Caco-2 (cell line): ENCODE data around the gene CCDC197. TPM values are rescaled to one million over a fixed set of nuclear protein-coding genes. Genes with fewer than 3 reads are reported as not detected.

ENCODE experiments used
- BruUV-seq: library from RNA; stranded (reverse); fragments of 400-500 nt; replicated peaks from 2 replicates; lab custom pipeline; 2021; lab: Mats Ljungman, UMichigan
- CTCF ChIA-PET: fragments of 300-600 bp; sonication (Branson Sonifier 250); formaldehyde crosslinking; loops from one replicate; lab custom pipeline; 2022; ENCODE audit warnings: antibody characterized with exemption; lab: Charles Lee
- POLR2A ChIA-PET: fragments of 300-600 bp; sonication (Branson Sonifier 250); formaldehyde crosslinking; loops from one replicate; lab custom pipeline; 2022; ENCODE audit warnings: antibody characterized with exemption; lab: Charles Lee
- DNase-seq, 2 experiments: peaks; one replicate each; pipeline versions ENCODE4 v3.0.0 to v3.0.0-alpha.2; 2020 to 2022
- H3K27me3 ChIP-seq: replicated peaks from 2 replicates; pipeline ENCODE4 v1.6.0; 2011; ENCODE audit warnings: low read length; ENCODE audit not compliant: control insufficient read depth, insufficient read depth
- H3K36me3 ChIP-seq: 2 replicates; pipeline ENCODE4 v1.5.1; 2011; ENCODE audit warnings: low read length; ENCODE audit not compliant: control insufficient read depth, insufficient read depth
- H3K4me1 ChIP-seq: fragments of 250-450 bp; sonication (Bioruptor Pico); 2 replicates; pipeline ENCODE4 v1.5.1; 2020; ENCODE audit warnings: mild to moderate bottlenecking
- H3K4me3 ChIP-seq: 2 replicates; pipeline ENCODE4 v1.5.1; 2011; ENCODE audit warnings: low read depth, mild to moderate bottlenecking, control low read depth, low read length
- H3K9me3 ChIP-seq: fragments of 250-450 bp; sonication (Bioruptor Pico); 2 replicates; pipeline ENCODE4 v1.5.1; 2020; ENCODE audit warnings: mild to moderate bottlenecking, moderate library complexity
- H3K27ac Mint-ChIP-seq: one replicate; pipeline ENCODE4 v1.8.0; 2022; ENCODE audit warnings: mixed read lengths; ENCODE audit not compliant: unreplicated experiment
- H3K27me3 Mint-ChIP-seq: one replicate; pipeline ENCODE4 v1.8.0; 2022; ENCODE audit warnings: mixed read lengths; ENCODE audit not compliant: insufficient read depth, unreplicated experiment
- H3K36me3 Mint-ChIP-seq: one replicate; pipeline ENCODE4 v1.8.0; 2022; ENCODE audit warnings: mild to moderate bottlenecking, mixed read lengths; ENCODE audit not compliant: insufficient read depth, unreplicated experiment
- H3K4me1 Mint-ChIP-seq: one replicate; pipeline ENCODE4 v1.8.0; 2022; ENCODE audit warnings: low read depth, mixed read lengths; ENCODE audit not compliant: unreplicated experiment
- H3K4me3 Mint-ChIP-seq: one replicate; pipeline ENCODE4 v1.8.0; 2022; ENCODE audit warnings: mild to moderate bottlenecking, moderate library complexity, mixed read lengths; ENCODE audit not compliant: unreplicated experiment
- H3K9me3 Mint-ChIP-seq: one replicate; pipeline ENCODE4 v1.8.0; 2022; ENCODE audit warnings: mixed read lengths; ENCODE audit not compliant: unreplicated experiment
- intact Hi-C: fragments of 100-400 bp; cut with micrococcal nuclease; formaldehyde crosslinking; loops from one replicate; pipeline ENCODE4 v1.10.0; 2022; ENCODE audit not compliant: unreplicated experiment
- total RNA-seq: library from RNA; stranded (reverse); gene quantifications from 2 replicates; pipeline ENCODE4 v1.2.3, GENCODE V29; 2022
- TF ChIP-seq, protein P1 (sequence below), 2 experiments: fragments of 200-600 bp in 1 of 2; IDR thresholded peaks; 1 replicate in 1 of 2; 2 replicates in 1 of 2; pipeline versions ENCODE4 v1.5.1 to v1.8.0; 2011 to 2022; ENCODE audit warnings: antibody characterized with exemption in 1 of 2, control low read depth in 1 of 2, inconsistent platforms in 1 of 2, low read depth in 1 of 2, low read length in 1 of 2, mild to moderate bottlenecking in 1 of 2, moderate library complexity in 1 of 2; ENCODE audit not compliant: insufficient read depth in 1 of 2, severe bottlenecking in 1 of 2, unreplicated experiment in 1 of 2

The CCDC197 gene
- total RNA-seq, 1 experiment from 2014 or later, result not detected

DNA sequence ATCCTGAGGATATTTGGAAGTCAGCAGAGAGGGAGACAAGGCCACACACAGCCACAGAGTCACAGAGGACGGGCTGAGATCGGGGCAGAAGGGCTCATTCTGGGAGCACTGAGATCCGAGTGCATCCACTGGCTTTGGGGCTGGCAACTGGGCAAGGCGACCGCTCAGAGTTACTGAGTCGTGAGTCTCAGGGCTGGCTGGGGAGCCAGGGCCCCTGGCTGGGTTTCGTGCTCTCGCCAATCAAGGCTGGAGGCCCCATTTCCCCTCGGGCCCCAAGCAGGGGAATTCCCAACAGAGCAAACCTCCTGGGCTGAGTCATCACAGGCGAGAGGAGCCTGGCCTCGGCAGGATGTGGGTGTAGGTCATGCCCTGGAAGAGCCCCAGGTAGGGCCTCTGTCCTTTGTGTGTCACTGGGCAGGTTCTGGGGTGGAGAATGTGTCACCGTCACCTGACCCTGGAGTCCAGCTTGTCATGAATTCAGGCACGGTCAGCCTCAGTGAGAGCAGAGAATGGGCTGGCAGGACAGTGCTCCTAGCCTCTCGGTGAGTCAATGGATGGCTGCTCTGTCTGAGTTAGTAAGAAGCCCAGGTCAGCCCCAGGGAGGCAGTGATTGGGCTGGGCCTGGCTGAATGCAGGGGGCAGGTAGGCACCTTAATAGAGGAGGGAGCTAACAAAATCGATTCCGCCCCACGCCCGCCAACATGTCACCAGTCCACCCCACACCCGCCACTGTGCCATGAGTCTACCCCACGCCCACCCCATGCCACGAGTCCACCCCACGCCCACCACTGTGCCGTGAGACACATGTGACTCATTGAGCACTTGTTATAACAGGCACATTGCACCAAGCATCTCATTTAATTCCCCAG, 37.6 kb upstream of the CCDC197 start:
- no peaks in the 10 kb centered on the region for H3K27me3 ChIP-seq
- H3K4me1 ChIP-seq, result peaks cover 39% of the 10 kb centered on the region
- H3K36me3 ChIP-seq, result no peaks in the 10 kb centered on the region
- no TSS peak for BruUV-seq
- intact Hi-C loops, result loop anchor here (5.0 kb wide), 1 partner anchor 43 kb away; no protein-coding TSS in a partner anchor
- ChIA-PET POLR2A (interaction anchor here (0.6 kb wide), 1 partner anchor 122 kb away, joined by 3 read pairs; the partner anchor contains the start of genes DDX24 and IFI27L1), CTCF (interaction anchor here (1.0 kb wide), 1 partner anchor 24 kb away, joined by 3 read pairs; no protein-coding TSS in a partner anchor)
- Mint-ChIP-seq H3K9me3 (no peaks in the 10 kb centered on the region), H3K27ac (peak overlapping the region; percentile 98), H3K4me1 (peaks cover 14% of the 10 kb centered on the region), H3K36me3 (no peaks in the 10 kb centered on the region), H3K4me3 (peak overlapping the region; percentile 45), H3K27me3 (no peaks in the 10 kb centered on the region)
- no peaks in the 10 kb centered on the region for H3K9me3 ChIP-seq
- no peak overlapping the region for H3K4me3 ChIP-seq
- DNase-seq, result peak; percentile 90 to 96
- TF ChIP-seq, protein P1, sequence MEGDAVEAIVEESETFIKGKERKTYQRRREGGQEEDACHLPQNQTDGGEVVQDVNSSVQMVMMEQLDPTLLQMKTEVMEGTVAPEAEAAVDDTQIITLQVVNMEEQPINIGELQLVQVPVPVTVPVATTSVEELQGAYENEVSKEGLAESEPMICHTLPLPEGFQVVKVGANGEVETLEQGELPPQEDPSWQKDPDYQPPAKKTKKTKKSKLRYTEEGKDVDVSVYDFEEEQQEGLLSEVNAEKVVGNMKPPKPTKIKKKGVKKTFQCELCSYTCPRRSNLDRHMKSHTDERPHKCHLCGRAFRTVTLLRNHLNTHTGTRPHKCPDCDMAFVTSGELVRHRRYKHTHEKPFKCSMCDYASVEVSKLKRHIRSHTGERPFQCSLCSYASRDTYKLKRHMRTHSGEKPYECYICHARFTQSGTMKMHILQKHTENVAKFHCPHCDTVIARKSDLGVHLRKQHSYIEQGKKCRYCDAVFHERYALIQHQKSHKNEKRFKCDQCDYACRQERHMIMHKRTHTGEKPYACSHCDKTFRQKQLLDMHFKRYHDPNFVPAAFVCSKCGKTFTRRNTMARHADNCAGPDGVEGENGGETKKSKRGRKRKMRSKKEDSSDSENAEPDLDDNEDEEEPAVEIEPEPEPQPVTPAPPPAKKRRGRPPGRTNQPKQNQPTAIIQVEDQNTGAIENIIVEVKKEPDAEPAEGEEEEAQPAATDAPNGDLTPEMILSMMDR (IDR thresholded peaks at IDR 0.05; ENCODE audit: insufficient read depth in 1 of 2, low read depth in 1 of 2, low read length in 1 of 2, severe bottlenecking in 1 of 2, unreplicated experiment in 1 of 2), result no peak

DNA sequence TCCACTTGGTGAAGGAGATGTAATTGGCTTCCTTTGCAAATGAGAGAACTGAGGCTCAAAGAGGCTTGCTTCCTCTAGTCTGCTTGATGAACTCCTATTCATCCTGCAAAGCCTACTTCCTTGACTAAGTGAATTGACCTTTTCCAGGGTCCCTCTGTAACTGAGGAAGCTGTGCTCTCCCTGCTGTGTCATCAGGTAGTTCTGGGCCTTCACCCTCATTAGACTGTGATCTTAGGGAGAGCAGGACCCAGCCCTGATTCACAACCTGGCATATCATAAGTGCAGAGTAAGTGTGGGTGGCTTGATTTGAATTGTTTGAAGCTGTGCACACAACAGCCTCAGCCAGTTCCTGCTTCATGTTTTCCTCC, 37.0 kb upstream of the CCDC197 start:
- BruUV-seq, result TSS peak; percentile 89
- Mint-ChIP-seq H3K36me3 (no peaks in the 10 kb centered on the region), H3K27ac (peak overlapping the region; percentile 98), H3K4me1 (peaks cover 14% of the 10 kb centered on the region), H3K9me3 (no peaks in the 10 kb centered on the region), H3K4me3 (no peak overlapping the region), H3K27me3 (no peaks in the 10 kb centered on the region)
- no peak for DNase-seq
- H3K4me3 ChIP-seq, result no peak overlapping the region
- no peaks in the 10 kb centered on the region for H3K36me3 ChIP-seq
- ChIA-PET POLR2A (no interaction called here), CTCF (interaction anchor here (1.0 kb wide), 1 partner anchor 25 kb away, joined by 3 read pairs; no protein-coding TSS in a partner anchor)
- H3K27me3 ChIP-seq, result no peaks in the 10 kb centered on the region
- intact Hi-C loops, result no loop called here
- peaks cover 41% of the 10 kb centered on the region for H3K4me1 ChIP-seq
- TF ChIP-seq, protein P1 (IDR thresholded peaks at IDR 0.05; ENCODE audit: insufficient read depth in 1 of 2, low read depth in 1 of 2, low read length in 1 of 2, severe bottlenecking in 1 of 2, unreplicated experiment in 1 of 2), result no peak
- no peaks in the 10 kb centered on the region for H3K9me3 ChIP-seq

DNA sequence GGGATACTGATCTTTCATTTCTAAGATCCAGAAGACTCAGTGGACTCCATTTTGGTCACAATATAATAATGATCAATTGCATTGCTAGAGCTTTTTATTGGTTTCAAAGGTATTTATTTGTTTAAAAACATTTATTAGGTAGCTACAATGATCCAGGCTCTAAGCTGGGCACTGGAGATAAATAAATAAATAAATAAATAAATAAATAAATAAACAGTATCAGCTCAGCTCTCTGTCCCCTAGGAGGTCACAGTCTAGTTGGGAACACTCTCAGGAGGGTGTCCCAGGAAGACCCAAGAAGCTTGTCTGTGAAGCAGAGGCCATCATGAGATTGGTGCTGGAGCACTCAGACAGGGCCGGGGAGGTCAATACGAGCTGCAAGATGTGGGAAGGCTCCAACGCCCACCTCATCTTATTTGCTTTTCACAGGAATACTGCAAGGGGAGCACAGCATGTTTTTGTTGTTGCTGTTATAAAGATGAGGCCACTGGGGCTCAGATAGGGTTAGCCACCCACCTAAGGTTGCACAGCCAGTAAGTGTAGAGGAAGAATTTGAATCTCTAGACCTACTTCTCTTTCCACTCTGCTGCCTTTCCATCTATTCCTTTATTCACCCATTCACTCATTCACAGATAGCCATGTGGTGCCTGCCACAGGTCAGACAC, 36.2 kb upstream of the CCDC197 start:
- TF ChIP-seq, protein P1 (IDR thresholded peaks at IDR 0.05; ENCODE audit: insufficient read depth in 1 of 2, low read depth in 1 of 2, low read length in 1 of 2, severe bottlenecking in 1 of 2, unreplicated experiment in 1 of 2), result no peak
- ChIA-PET POLR2A (no interaction called here), CTCF (no interaction called here)
- Mint-ChIP-seq H3K9me3 (no peaks in the 10 kb centered on the region), H3K4me1 (peaks cover 14% of the 10 kb centered on the region), H3K27me3 (no peaks in the 10 kb centered on the region), H3K4me3 (no peak overlapping the region), H3K27ac (no peak overlapping the region), H3K36me3 (no peaks in the 10 kb centered on the region)
- BruUV-seq, result no TSS peak
- Histone ChIP-seq H3K4me1 (peaks cover 49% of the 10 kb centered on the region), H3K4me3 (no peak overlapping the region), H3K36me3 (no peaks in the 10 kb centered on the region), H3K27me3 (no peaks in the 10 kb centered on the region), H3K9me3 (no peaks in the 10 kb centered on the region)
- no peak for DNase-seq
- intact Hi-C loops, result no loop called here
